HCT116 (cell line): ENCODE results near the gene KRTAP5-5. TPM values are rescaled to one million over a fixed set of nuclear protein-coding genes. Genes with fewer than 3 reads are reported as not detected.

Experiments
- ATAC-seq: fragments of 200-7000 bp; cut with Tn5 transposase; 2 replicates; pipeline ENCODE4 v1.9.1; 2020; ENCODE audit warnings: mild to moderate bottlenecking, moderate library complexity
- BruUV-seq: library from RNA; stranded (reverse); fragments of 400-500 nt; replicated peaks from 2 replicates; lab custom pipeline; 2021; lab: Mats Ljungman, UMichigan
- CTCF ChIA-PET: fragments of 300-600 bp; sonication (Branson Sonifier 250); formaldehyde crosslinking; loops from one replicate; lab custom pipeline; 2021; ENCODE audit warnings: antibody characterized with exemption; lab: Charles Lee
- POLR2A ChIA-PET: fragments of 300-600, 350-600 bp; sonication (Branson Sonifier 250); formaldehyde crosslinking; loops from one replicate; lab custom pipeline; 2021; ENCODE audit warnings: antibody characterized with exemption; lab: Charles Lee
- RAD21 ChIA-PET, 2 experiments: fragments of 300-600 bp; sonication (Branson Sonifier 250); formaldehyde crosslinking; loops; one replicate each; lab custom pipeline; 2023; ENCODE audit warnings: low total read pairs in 2 of 2; ENCODE audit not compliant: uncharacterized antibody in 2 of 2, unreplicated experiment in 2 of 2, low non-redundant PET in 1 of 2; lab: Charles Lee
- DNase-seq: peaks from one replicate; pipeline ENCODE4 v3.0.0-alpha.2; 2010; ENCODE audit warnings: low read depth, low spot score
- H2AFZ ChIP-seq: fragments of 200-600 bp; shearing (Covaris generic), sonication (generic); 2 replicates; pipeline ENCODE4 v1.6.1; 2017; ENCODE audit warnings: low read depth, mixed run types, mixed read lengths, antibody characterized with exemption, low read length; ENCODE audit not compliant: poor library complexity, severe bottlenecking
- H3K27ac ChIP-seq: 2 replicates; pipeline ENCODE4 v1.5.1; 2012; ENCODE audit warnings: low read depth, low read length
- H3K27me3 ChIP-seq: fragments of 200-600 bp; sonication (generic); 2 replicates; pipeline ENCODE4 v1.6.1; 2016; ENCODE audit warnings: mixed run types, low read length, mixed read lengths; ENCODE audit not compliant: insufficient read depth
- H3K36me3 ChIP-seq, 2 experiments: fragments of 200-500 bp in 1 of 2; fragments of 200-600 bp in 1 of 2; sonication (Bioruptor generic) in 1 of 2; sonication (generic) in 1 of 2; 2 replicates each; pipeline versions ENCODE4 v1.5.1 to v1.6.1; 2014 to 2016; ENCODE audit warnings: low read length in 2 of 2, inconsistent platforms in 1 of 2, mixed read lengths in 1 of 2, mixed run types in 1 of 2; ENCODE audit not compliant: insufficient read depth in 2 of 2, control insufficient read depth in 1 of 2
- H3K4me1 ChIP-seq, 2 experiments: fragments of 200-600 bp in 1 of 2; sonication (generic) in 1 of 2; 2 replicates each; pipeline versions ENCODE4 v1.5.1 to v1.6.1; 2012 to 2017; ENCODE audit warnings: low read length in 2 of 2, inconsistent platforms in 1 of 2, mild to moderate bottlenecking in 1 of 2, mixed read lengths in 1 of 2, mixed run types in 1 of 2, moderate library complexity in 1 of 2; ENCODE audit not compliant: insufficient read depth in 2 of 2, control insufficient read depth in 1 of 2
- H3K4me2 ChIP-seq: fragments of 200-600 bp; sonication (generic); 2 replicates; pipeline ENCODE4 v1.6.1; 2017; ENCODE audit warnings: mixed run types, low read length, mixed read lengths
- H3K4me3 ChIP-seq, 2 experiments: fragments of 200-600 bp in 1 of 2; sonication (generic) in 1 of 2; replicated peaks in 1 of 2; 2 replicates each; pipeline ENCODE4 v1.5.1; 2011 to 2016; ENCODE audit warnings: low read length in 2 of 2, control low read depth in 1 of 2, low read depth in 1 of 2, mild to moderate bottlenecking in 1 of 2, mixed read lengths in 1 of 2, mixed run types in 1 of 2
- H3K79me2 ChIP-seq: fragments of 200-600 bp; sonication (generic); 2 replicates; pipeline ENCODE4 v1.6.1; 2017; ENCODE audit warnings: mild to moderate bottlenecking, mixed run types, low read length, moderate library complexity, mixed read lengths; ENCODE audit not compliant: insufficient read depth
- H3K9ac ChIP-seq: fragments of 200-600 bp; sonication (generic); 2 replicates; pipeline ENCODE4 v1.6.1; 2016; ENCODE audit warnings: low read length, mixed read lengths
- H3K9me2 ChIP-seq: fragments of 200-600 bp; sonication (generic), shearing (Covaris generic); 2 replicates; pipeline ENCODE4 v1.6.1; 2017; ENCODE audit warnings: mixed run types, mild to moderate bottlenecking, moderate library complexity; ENCODE audit not compliant: insufficient read depth
- H3K9me3 ChIP-seq, 2 experiments: fragments of 200-500 bp in 1 of 2; fragments of 200-600 bp in 1 of 2; sonication (Bioruptor generic) in 1 of 2; sonication (generic) in 1 of 2; 2 replicates each; pipeline ENCODE4 v1.6.1; 2014 to 2017; ENCODE audit warnings: low read length in 2 of 2, mixed read lengths in 2 of 2, inconsistent platforms in 1 of 2, low read depth in 1 of 2, mild to moderate bottlenecking in 1 of 2, mixed run types in 1 of 2, moderate library complexity in 1 of 2; ENCODE audit not compliant: control insufficient read depth in 1 of 2, insufficient read depth in 1 of 2
- H4K20me1 ChIP-seq: fragments of 200-600 bp; sonication (generic), shearing (Covaris generic); 2 replicates; pipeline ENCODE4 v1.6.1; 2017; ENCODE audit warnings: mixed run types, mild to moderate bottlenecking, moderate library complexity; ENCODE audit not compliant: insufficient read depth
- CBX3 ChIP-seq: IDR thresholded peaks from 2 replicates; pipeline ENCODE4 v1.6.1; 2012; ENCODE audit warnings: low read depth
- CEBPB ChIP-seq: IDR thresholded peaks from 2 replicates; pipeline ENCODE4 v1.6.1; 2012; ENCODE audit warnings: low read depth
- CTCF ChIP-seq, 3 experiments: fragments of 200-600 bp in 1 of 3; sonication (generic) in 1 of 3; IDR thresholded peaks in 2 of 3; conservative IDR thresholded peaks in 1 of 3; 2 replicates each; pipeline ENCODE4 v1.5.1; 2012 to 2017; ENCODE audit warnings: low read depth in 2 of 3, low read length in 2 of 3, antibody characterized with exemption in 1 of 3, borderline replicate concordance in 1 of 3, control low read depth in 1 of 3, mild to moderate bottlenecking in 1 of 3, mixed read lengths in 1 of 3, mixed run types in 1 of 3, moderate library complexity in 1 of 3; ENCODE audit not compliant: insufficient read depth in 1 of 3
- FOSL1 ChIP-seq: IDR thresholded peaks from 2 replicates; pipeline ENCODE4 v1.6.1; 2012; ENCODE audit warnings: low read depth
- JUND ChIP-seq: IDR thresholded peaks from 2 replicates; pipeline ENCODE4 v1.6.1; 2012
- POLR2A ChIP-seq: IDR thresholded peaks from 2 replicates; pipeline ENCODE4 v1.7.0; 2011; ENCODE audit warnings: borderline replicate concordance; ENCODE audit not compliant: insufficient read depth, insufficient read length; ENCODE audit errors: extremely low read depth
- POLR2AphosphoS5 ChIP-seq: IDR thresholded peaks from 2 replicates; pipeline ENCODE4 v1.6.1; 2011; ENCODE audit warnings: mild to moderate bottlenecking, low read depth, low read length, moderate library complexity
- RAD21 ChIP-seq: IDR thresholded peaks from 2 replicates; pipeline ENCODE4 v1.6.1; 2012; ENCODE audit warnings: low read depth, mild to moderate bottlenecking
- SIN3A ChIP-seq: IDR thresholded peaks from 2 replicates; pipeline ENCODE4 v1.6.1; 2012; ENCODE audit warnings: low read depth
- SP1 ChIP-seq: IDR thresholded peaks from 2 replicates; pipeline ENCODE4 v1.6.1; 2012; ENCODE audit warnings: low read depth
- TCF7L2 ChIP-seq: IDR thresholded peaks from 2 replicates; pipeline ENCODE4 v1.7.0; 2011; ENCODE audit warnings: borderline replicate concordance, inconsistent platforms; ENCODE audit not compliant: insufficient read depth, insufficient read length; ENCODE audit errors: extremely low read depth
- YY1 ChIP-seq: IDR thresholded peaks from 2 replicates; pipeline ENCODE4 v1.6.1; 2011; ENCODE audit warnings: low read length, low read depth, moderate library complexity, mild to moderate bottlenecking; ENCODE audit not compliant: insufficient replicate concordance; ENCODE audit errors: extremely low read depth
- ZNF274 ChIP-seq: fragments of 200-500 bp; sonication (Bioruptor generic); IDR thresholded peaks from 2 replicates; pipeline ENCODE4 v1.6.1; 2014; ENCODE audit warnings: mild to moderate bottlenecking, low read depth, low read length, inconsistent platforms
- intact Hi-C: fragments of 100-400 bp; cut with micrococcal nuclease; formaldehyde crosslinking; loops from 2 replicates; pipeline ENCODE4 v1.10.0; 2022
- total RNA-seq: library from RNA; stranded (reverse); gene quantifications from one replicate; pipeline ENCODE4 v1.2.1, GENCODE V29; 2021; ENCODE audit not compliant: unreplicated experiment
- TF ChIP-seq, protein P1 (sequence below): IDR thresholded peaks from 2 replicates; pipeline ENCODE4 v1.6.1; 2012; ENCODE audit warnings: low read depth
- TF ChIP-seq, protein P2 (sequence below): IDR thresholded peaks from 2 replicates; pipeline ENCODE4 v1.6.1; 2012
- TF ChIP-seq, protein P3 (sequence below): IDR thresholded peaks from 2 replicates; pipeline ENCODE4 v1.6.1; 2012

The KRTAP5-5 gene
- total RNA-seq, 1 experiment from 2014 or later: not detected

GRCh38 chr11:1674173-1675131 is 44.9 kb downstream of the KRTAP5-5 start:
- ChIA-PET POLR2A (no interaction called here), RAD21 (no interaction called here), CTCF (no interaction called here)
- Histone ChIP-seq H3K27me3 (peaks cover 46% of the 10 kb centered on the region; the same call in 1 of the 2 replicates), H3K9me2 (no peaks in the 10 kb centered on the region), H3K27ac (no peak overlapping the region), H3K36me3 (no peaks in the 10 kb centered on the region), H3K79me2 (no peaks in the 10 kb centered on the region), H3K9me3 (no peaks in the 10 kb centered on the region), H4K20me1 (no peaks in the 10 kb centered on the region), H3K9ac (no peak overlapping the region), H3K4me3 (no peak overlapping the region), H2AFZ (no peak overlapping the region), H3K4me2 (no peak overlapping the region), H3K4me1 (peaks cover 4 to 5% of the 10 kb centered on the region in 2 experiments; a peak in 3 of 4 replicates)
- BruUV-seq: no TSS peak
- DNase-seq (no peak), ATAC-seq (no peak)
- TF ChIP-seq CEBPB (no peak), CTCF (IDR thresholded peaks at IDR 0.05 in 2 of 3, conservative IDR thresholded peaks at IDR 0.05 in 1 of 3; ENCODE audit: borderline replicate concordance in 1 of 3, insufficient read depth in 1 of 3, low read depth in 2 of 3, low read length in 2 of 3) (no peak), CBX3 (no peak), FOSL1 (no peak), TCF7L2 (no peak), POLR2AphosphoS5 (no peak), RAD21 (no peak), SIN3A (no peak), SP1 (no peak), POLR2A (no peak), YY1 (no peak), JUND (no peak), ZNF274 (no peak)
- TF ChIP-seq, protein P1, sequence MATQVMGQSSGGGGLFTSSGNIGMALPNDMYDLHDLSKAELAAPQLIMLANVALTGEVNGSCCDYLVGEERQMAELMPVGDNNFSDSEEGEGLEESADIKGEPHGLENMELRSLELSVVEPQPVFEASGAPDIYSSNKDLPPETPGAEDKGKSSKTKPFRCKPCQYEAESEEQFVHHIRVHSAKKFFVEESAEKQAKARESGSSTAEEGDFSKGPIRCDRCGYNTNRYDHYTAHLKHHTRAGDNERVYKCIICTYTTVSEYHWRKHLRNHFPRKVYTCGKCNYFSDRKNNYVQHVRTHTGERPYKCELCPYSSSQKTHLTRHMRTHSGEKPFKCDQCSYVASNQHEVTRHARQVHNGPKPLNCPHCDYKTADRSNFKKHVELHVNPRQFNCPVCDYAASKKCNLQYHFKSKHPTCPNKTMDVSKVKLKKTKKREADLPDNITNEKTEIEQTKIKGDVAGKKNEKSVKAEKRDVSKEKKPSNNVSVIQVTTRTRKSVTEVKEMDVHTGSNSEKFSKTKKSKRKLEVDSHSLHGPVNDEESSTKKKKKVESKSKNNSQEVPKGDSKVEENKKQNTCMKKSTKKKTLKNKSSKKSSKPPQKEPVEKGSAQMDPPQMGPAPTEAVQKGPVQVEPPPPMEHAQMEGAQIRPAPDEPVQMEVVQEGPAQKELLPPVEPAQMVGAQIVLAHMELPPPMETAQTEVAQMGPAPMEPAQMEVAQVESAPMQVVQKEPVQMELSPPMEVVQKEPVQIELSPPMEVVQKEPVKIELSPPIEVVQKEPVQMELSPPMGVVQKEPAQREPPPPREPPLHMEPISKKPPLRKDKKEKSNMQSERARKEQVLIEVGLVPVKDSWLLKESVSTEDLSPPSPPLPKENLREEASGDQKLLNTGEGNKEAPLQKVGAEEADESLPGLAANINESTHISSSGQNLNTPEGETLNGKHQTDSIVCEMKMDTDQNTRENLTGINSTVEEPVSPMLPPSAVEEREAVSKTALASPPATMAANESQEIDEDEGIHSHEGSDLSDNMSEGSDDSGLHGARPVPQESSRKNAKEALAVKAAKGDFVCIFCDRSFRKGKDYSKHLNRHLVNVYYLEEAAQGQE: no peak
- TF ChIP-seq, protein P2, sequence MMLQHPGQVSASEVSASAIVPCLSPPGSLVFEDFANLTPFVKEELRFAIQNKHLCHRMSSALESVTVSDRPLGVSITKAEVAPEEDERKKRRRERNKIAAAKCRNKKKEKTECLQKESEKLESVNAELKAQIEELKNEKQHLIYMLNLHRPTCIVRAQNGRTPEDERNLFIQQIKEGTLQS: no peak
- TF ChIP-seq, protein P3, sequence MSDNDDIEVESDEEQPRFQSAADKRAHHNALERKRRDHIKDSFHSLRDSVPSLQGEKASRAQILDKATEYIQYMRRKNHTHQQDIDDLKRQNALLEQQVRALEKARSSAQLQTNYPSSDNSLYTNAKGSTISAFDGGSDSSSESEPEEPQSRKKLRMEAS: no peak
- intact Hi-C loops: no loop called here
